Globus pallidus (tissue), 1 donor: ENCODE measurements around the gene DNMBP.
"Not testable (repeated sequence)": the region's sequence is repeated elsewhere in the genome, so short reads cannot be mapped to it uniquely, and the experiment has no call there.

Experiments used
- DNase-seq: peaks from one replicate; pipeline ENCODE4 v3.0.0-alpha.2; 2015; ENCODE audit warnings: low spot score

The DNMBP gene

DNA sequence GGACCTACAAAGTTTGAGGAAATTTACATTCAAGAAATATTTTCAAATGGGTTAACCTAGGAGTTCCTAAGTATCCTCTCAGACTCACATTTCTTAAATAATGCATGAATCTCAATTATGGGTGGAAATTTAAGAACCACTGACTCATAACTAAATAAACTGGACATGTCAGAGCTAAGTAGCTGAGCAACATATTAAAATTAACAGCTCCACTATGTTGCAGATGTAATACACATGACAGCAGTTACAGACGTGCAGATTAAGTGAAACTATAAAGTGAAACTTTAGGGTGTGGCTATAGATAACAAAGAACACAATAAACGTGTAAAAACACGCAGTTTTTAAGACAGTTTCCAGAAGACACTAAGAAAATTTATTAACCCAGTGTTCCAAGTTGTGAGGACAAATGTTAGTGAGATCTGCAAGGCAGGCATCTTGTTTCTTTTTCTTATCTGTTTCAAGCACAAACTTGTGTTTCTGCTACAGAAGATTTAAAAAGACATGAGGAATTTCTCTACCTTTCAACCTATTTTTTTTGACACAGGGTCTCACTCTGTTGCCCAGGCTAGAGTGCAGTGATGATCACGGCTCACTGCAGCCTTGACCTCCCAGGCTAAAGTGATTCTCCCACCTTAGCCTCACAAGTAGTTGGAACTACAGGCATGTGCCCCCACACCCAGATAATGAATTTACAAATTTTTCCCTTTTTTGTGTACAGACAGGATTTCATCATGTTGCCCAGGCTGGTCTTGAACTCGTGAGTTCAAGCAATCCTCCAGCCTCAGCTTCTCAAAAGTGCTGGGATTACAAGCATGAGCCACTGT lies 25.3 kb downstream of the DNMBP start:
- no peak for DNase-seq

DNA sequence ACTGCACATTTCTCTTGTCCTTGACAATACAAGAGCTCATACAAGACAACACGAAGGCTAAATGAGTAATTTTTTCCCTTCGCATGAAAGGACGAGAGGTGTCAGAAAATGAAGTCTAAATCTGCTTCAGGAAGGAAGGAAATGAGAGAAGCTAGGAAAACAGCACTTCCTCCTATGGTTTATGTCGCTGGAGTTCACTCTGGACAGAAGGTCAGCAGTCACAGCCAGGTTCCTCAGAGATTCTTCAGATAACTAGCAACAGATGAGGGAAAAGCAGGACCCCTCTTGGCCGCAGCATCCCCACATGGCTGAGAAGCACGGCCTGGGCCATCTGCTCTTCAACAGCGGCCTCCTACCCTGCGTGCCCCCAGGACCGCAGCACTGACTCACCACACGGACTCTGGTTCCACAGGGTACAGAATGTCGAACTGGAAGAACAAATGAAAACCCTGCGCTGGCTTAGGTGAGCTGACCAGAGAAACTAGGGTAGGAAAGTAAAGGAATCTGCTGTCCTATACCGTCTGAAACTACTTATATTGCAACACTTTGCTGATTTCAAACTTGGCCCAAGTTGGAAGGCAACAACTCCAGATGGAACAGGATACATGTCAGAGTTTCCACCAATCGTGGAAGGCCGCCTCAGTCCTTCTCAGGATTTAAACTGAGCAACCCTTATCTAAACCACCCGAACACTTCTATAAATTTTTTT lies 26.3 kb downstream of the DNMBP start:
- no peak for DNase-seq

- no peak for DNase-seq
Observed at GRCh38 chr10:99982728-99983127, 27.0 kb downstream of the DNMBP start.

DNA sequence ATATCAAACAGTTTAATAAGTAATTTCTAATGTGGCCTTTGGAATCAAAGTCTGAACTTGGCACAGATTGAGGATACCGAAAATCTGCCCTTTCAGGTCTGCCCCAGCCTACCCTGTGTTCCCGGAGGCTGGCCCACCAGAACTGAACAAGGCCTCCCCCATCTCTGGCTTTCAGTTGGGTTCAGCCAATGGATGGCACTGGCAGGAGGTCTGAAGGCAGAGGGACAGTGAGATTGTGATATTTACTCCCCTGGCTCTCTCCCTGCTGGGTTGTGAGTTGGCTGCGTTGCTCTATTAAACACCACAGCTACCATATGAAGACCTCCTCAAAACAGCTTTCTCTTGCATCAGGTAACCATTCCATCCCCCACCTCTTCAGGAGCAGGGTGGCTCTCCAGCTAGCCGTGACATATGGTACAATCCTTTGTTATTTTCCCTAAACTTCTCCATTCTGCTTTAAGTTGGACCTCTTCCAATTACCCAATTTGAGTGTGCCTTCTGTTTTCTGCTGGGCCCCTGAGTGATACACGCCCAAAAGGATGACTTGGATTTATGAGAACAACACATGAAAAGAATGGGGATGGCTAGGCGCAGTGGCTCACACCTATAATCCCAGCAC lies 28.1 kb downstream of the DNMBP start:
- no peak for DNase-seq

- DNase-seq: no peak
Observed at GRCh38 chr10:99979066-99979685, 30.6 kb downstream of the DNMBP start.

DNA sequence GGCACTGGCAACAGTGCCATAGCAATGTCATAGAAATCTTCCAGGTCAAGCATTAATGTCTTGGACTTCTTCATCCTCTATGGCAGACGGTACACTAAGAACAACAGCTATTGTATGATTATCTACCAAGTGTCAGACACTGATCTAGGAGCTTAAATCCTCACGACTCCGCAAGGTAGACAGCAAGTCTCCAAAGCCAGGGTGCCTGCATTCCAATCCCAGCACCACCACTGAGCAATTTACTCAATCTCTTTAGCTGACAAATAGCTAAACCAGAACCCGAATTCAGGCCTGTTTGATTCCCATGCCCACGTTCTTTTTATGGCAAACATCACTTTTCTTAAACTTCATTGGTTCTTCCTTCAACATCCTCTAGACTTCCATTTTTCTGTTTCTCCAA lies 31.8 kb downstream of the DNMBP start:
- no peak for DNase-seq

- no peak for DNase-seq
Observed at GRCh38 chr10:99976886-99977665, 32.7 kb downstream of the DNMBP start.

GRCh38 chr10:99975942-99976809 lies 33.6 kb downstream of the DNMBP start:
- no peak for DNase-seq

DNA sequence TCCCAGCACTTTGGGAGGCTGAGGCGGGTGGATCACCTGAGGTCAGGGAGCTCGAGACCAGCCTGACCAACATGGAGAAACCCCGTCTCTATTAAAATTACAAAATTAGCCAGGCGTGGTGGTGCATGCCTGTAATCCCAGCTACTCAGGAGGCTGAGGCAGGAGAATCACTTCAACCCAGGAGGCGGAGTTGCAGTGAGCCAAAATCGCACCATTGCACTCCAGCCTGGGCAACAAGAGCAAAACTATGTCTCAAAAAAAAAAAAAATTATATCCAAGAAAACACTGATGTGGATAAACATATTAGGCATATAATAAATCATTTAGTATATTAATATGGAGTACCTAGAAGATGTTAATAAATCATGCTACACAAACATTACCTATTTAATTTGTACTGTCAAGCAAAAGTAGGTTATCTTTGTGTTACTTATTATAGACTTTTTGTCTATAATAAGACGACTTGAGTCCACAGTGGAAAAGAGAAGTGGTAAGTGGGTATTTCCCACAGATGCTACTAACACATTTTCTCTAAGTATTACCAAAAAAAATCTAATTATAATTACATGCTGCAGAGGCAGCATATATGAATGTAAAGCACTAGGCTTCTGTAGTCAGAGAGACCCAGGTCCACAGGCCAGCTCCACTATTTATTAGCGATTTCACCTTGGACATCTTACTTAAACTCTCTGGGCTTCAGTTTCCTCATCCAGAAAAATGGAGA lies 34.5 kb downstream of the DNMBP start:
- no peak for DNase-seq

DNA sequence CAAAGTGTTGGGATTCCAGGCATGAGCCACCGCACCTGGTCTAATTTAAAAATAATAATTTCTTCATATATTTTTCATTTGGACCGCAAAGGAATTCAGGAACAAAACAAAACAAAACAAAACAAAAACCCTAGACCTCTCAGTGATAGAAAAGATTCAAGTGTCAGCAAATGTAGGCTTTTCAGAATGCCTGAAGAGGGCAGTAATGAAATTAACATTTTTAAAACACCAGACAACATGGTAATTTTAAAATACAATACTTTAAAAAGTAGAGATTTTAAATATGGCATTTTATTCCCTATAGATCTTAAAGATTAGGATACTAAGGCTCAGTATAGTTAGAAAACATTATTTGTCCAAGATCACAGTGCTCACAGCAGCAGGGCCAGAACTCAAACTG lies 36.6 kb downstream of the DNMBP start:
- DNase-seq: no peak

DNA sequence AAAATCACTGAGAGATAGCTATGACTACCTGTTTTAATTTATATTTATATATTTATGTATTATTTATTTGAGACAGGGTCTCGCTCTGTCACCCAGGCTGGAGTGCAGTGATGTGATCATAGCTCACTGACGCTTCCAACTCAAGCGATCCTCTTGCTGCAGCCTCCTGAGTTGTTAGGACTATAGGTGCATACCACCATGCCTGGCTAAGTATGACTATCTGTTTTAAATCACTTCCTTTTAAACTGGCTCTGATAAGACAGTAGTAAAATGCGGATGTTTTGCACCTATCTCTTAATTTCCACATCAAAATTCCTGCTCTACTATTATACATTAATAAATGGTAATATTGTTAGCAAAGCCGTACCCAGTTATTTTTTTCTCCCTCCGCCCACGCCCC lies 41.8 kb downstream of the DNMBP start:
- no peak for DNase-seq

DNA sequence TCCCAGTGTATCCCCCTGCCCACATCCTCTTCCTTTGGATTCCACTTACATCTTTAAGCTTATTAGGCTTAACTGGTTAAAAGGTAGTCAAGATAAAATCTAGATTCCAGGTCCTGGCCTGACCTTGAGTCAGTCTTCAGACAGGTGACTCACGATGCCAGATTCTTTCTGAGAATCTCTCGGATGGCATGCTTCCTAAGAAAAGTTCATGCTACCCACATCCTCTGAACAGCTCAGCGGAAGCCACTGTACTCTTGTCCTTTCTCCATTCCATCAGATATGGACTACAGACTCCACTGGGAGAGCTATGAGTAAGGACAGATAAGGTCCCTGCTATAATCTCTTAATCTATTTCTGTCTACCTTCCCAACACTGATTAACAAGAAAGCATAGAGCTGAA lies 43.4 kb downstream of the DNMBP start:
- no peak for DNase-seq

DNA sequence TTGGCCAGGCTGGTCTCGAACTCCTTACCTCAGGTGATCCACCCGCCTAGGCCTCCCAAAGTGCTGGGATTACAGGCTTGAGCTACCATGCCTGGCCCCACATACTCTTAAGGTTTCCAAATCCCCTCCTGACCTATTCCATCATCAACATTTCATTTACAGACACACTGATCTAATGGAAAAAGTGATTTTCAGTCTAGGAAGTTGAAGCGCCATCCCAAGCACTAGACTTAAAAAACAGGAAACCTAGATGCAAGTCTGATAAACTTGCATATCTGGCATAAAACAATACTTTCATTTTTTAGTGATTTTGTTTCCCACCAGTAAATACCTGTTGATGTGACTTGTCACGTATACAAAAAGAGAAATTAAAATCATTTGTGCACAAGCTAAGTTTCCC lies 44.0 kb downstream of the DNMBP start:
- no peak for DNase-seq

DNA sequence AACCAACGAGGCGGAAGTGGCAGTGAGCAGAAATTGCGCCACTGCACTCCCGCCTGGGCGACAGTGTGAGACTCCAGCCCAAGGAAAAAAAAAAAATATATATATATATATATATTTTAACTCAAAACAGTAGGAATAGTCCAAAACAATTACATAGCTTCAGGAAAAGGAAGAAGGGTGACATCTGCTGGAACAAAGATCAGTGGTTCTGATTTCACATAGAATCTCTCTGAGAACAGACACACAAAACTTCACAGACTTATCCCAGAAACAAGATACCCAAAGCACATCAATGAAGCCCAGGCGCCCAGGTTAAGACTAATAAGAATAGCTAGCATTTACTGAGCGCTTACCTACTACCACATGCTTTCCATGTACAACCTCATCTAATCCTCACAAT lies 45.0 kb downstream of the DNMBP start:
- no peak for DNase-seq

GRCh38 chr10:99963467-99964165 lies 46.1 kb downstream of the DNMBP start:
- DNase-seq: not testable (repeated sequence)

DNA sequence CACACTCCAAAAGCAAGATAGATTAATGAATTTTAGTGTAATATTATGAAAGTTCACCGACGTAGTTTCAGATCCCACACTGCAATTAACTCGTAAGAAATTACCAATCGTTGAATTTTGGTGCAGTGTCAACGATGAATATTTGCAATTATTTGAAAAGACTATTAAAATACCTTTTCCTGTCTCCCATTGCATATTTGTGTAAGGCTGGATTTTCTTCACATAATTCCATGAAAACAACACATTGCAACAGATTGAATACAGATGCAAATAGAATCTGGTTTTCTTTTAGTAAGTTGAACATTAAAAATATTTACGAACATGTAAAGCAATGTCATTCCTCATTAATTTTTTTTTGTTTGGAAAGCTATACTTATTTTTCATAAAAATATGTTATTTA lies 50.9 kb downstream of the DNMBP start:
- DNase-seq: no peak

DNA sequence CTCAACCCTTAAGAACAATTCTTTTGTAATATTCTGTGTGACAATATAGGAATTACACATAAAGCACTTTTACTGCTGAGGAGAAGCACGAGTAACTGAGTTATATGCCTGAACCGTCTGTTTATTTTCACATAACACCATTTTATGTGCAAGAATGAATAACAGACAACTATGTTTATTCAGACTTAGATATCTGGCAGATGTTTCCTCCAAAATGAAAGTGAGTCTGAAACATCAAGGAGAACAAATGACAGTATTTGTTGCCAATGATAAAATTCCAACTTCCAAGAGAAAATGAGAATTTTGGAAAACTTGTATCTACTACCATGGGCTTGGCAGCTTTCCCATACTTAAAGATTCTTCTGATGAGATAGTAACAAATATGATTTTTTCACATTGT lies 51.4 kb downstream of the DNMBP start:
- DNase-seq: no peak

DNA sequence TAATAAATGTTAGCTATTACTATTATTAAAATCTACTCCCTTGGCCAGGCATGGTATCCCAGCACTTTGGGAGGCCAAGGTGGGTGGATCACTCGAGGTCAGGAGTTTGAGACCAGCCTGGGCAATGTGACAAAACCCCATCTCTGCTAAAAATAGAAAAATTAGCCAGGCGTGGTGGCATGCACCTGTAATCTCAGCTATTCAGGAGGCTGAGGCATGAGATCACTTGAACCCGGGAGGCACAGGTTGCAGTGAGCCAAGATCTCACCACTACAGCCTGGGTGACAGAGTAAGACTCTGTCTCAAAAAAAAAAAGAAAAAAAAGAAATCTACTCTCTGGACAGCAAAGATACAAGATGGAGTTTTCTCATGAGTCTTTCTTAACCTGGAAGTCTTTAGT lies 56.2 kb downstream of the DNMBP start:
- DNase-seq: not testable (repeated sequence)

DNA sequence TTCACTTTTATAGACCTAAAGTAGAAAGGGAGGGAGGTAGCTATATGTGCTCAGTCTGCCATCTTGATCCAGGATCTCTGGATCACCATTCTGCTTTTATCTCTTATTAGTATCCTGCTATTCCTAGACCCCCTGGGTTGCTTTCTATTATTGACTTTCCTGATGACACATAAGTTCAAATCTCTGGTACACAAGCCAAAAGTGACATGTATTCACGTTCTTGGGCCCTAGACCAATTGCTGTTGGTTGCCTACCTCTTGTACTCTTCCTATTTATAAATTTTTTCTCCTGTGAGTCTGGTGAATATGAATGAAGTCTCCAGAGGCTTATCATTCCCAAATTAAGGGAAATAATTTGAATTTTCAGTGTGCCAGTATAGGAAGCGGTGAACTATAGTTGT lies 56.9 kb downstream of the DNMBP start:
- no peak for DNase-seq

DNA sequence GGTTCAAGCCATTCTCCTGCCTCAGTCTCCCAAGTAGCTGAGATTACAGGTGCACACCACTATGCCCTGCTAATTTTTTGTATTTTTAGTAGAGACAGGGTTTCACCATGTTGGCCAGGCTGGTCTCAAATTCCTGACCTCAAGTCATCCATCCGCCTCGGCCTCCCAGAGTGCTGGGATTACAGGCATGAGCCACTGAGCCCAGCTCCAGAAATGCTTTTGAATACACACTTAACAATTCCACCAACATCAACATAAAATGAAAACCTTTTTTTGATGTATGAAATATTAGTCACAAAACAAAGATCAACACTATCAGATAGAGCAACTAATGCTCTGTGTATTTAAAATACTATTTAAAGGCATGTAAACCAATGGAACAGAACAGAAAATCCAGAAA lies 63.7 kb downstream of the DNMBP start:
- not testable (repeated sequence) for DNase-seq
